Endothelial cell of umbilical vein (primary cell): ENCODE data around the gene POLR2L. TPM values are rescaled to one million over a fixed set of nuclear protein-coding genes. Genes with fewer than 3 reads are reported as not detected.

Experiments used
- BruUV-seq: library from RNA; stranded (reverse); fragments of 400-500 nt; replicated peaks from 2 replicates; lab custom pipeline; 2021; lab: Mats Ljungman, UMichigan
- CTCF ChIA-PET: fragments of 300-600, 350-600 bp; sonication (Branson Sonifier 250); formaldehyde crosslinking; loops from one replicate; lab custom pipeline; 2021; ENCODE audit warnings: antibody characterized with exemption, inconsistent platforms; lab: Charles Lee
- POLR2A ChIA-PET: fragments of 300-600, 350-600 bp; sonication (Branson Sonifier 250); formaldehyde crosslinking; loops from one replicate; lab custom pipeline; 2021; ENCODE audit warnings: antibody characterized with exemption, inconsistent platforms; lab: Charles Lee
- DNase-seq: peaks from one replicate; pipeline ENCODE4 v3.0.0-alpha.2; 2011; ENCODE audit warnings: low read depth, low spot score
- FAIRE-seq: peaks from 2 replicates; lab custom pipeline; 2011; peaks lifted over from hg19 to GRCh38; lab: Jason Lieb, UNC
- H2AFZ ChIP-seq: 2 replicates; pipeline ENCODE4 v1.6.0; 2012; ENCODE audit warnings: low read depth, low read length, control low read depth, inconsistent platforms
- H3K27ac ChIP-seq: 2 replicates; pipeline ENCODE4 v1.5.1; 2011; ENCODE audit warnings: low read depth, mild to moderate bottlenecking, control low read depth, low read length, moderate library complexity; ENCODE audit not compliant: insufficient read depth
- H3K27me3 ChIP-seq, 2 experiments: 2 replicates each; pipeline versions ENCODE4 v1.6.0 to v1.6.1; 2011; ENCODE audit warnings: low read length in 2 of 2, mixed read lengths in 1 of 2; ENCODE audit not compliant: control insufficient read depth in 2 of 2, insufficient read depth in 2 of 2
- H3K36me3 ChIP-seq, 2 experiments: 2 replicates in 1 of 2; 3 replicates in 1 of 2; pipeline ENCODE4 v1.5.1; 2011; ENCODE audit warnings: low read length in 2 of 2, mild to moderate bottlenecking in 1 of 2, moderate library complexity in 1 of 2; ENCODE audit not compliant: control insufficient read depth in 2 of 2, insufficient read depth in 2 of 2; ENCODE audit errors: extremely low read depth in 1 of 2
- H3K4me1 ChIP-seq: 3 replicates; pipeline ENCODE4 v1.5.1; 2011; ENCODE audit warnings: mild to moderate bottlenecking, low read length; ENCODE audit not compliant: control insufficient read depth, insufficient read depth; ENCODE audit errors: extremely low read depth
- H3K4me2 ChIP-seq: 2 replicates; pipeline ENCODE4 v1.6.1; 2011; ENCODE audit warnings: low read length, control low read depth, mixed read lengths; ENCODE audit not compliant: insufficient read depth
- H3K4me3 ChIP-seq, 3 experiments: fragments of 200-600 bp in 1 of 3; sonication (generic), shearing (Covaris generic) in 1 of 3; replicated peaks in 1 of 3; 2 replicates each; pipeline ENCODE4 v1.5.1; 2011 to 2016; ENCODE audit warnings: control low read depth in 3 of 3, low read length in 3 of 3, mild to moderate bottlenecking in 2 of 3, inconsistent platforms in 1 of 3, low read depth in 1 of 3, moderate library complexity in 1 of 3; ENCODE audit not compliant: insufficient read depth in 1 of 3
- H3K79me2 ChIP-seq: 2 replicates; pipeline ENCODE4 v1.6.0; 2012; ENCODE audit warnings: low read length, inconsistent platforms; ENCODE audit not compliant: control insufficient read depth, insufficient read depth
- H3K9ac ChIP-seq: replicated peaks from 2 replicates; pipeline ENCODE3; 2011; ENCODE audit warnings: low read length, control low read depth; ENCODE audit not compliant: insufficient read depth; ENCODE audit errors: extremely low read depth
- H3K9me1 ChIP-seq: replicated peaks from 3 replicates; pipeline ENCODE4 v1.6.0; 2011; ENCODE audit warnings: mild to moderate bottlenecking, low read length; ENCODE audit not compliant: control insufficient read depth, insufficient read depth; ENCODE audit errors: extremely low read depth
- H3K9me3 ChIP-seq: replicated peaks from 2 replicates; pipeline ENCODE4 v1.5.1; 2012; ENCODE audit warnings: low read length, inconsistent platforms; ENCODE audit not compliant: control insufficient read depth, insufficient read depth
- H4K20me1 ChIP-seq: replicated peaks from 2 replicates; pipeline ENCODE3; 2011; ENCODE audit warnings: mild to moderate bottlenecking, low read length; ENCODE audit not compliant: control insufficient read depth, insufficient read depth; ENCODE audit errors: extremely low read depth
- CTCF ChIP-seq, 2 donors: IDR thresholded peaks; 1 replicate in 1 of 2; 2 replicates in 1 of 2; pipeline ENCODE4 v1.5.1; 2011; ENCODE audit warnings: low read length in 2 of 2, mild to moderate bottlenecking in 2 of 2, moderate library complexity in 2 of 2, control low read depth in 1 of 2, inconsistent platforms in 1 of 2, low read depth in 1 of 2; ENCODE audit not compliant: insufficient read depth in 1 of 2; ENCODE audit errors: extremely low read depth in 1 of 2
- EZH2 ChIP-seq: IDR thresholded peaks from 2 replicates; pipeline ENCODE4 v1.6.1; 2012; ENCODE audit warnings: borderline replicate concordance, low read depth, mild to moderate bottlenecking, moderate library complexity, low read length, inconsistent platforms; ENCODE audit not compliant: severe bottlenecking
- FOS ChIP-seq: IDR thresholded peaks from 2 replicates; pipeline ENCODE4 v1.6.1; 2011; ENCODE audit warnings: mild to moderate bottlenecking, low read length, moderate library complexity, borderline replicate concordance; ENCODE audit not compliant: insufficient read depth
- GATA2 ChIP-seq: IDR thresholded peaks from 2 replicates; pipeline ENCODE4 v1.7.0; 2011; ENCODE audit warnings: low read depth, mild to moderate bottlenecking, moderate library complexity, mixed read lengths, low read length; ENCODE audit not compliant: insufficient read length, insufficient read depth
- JUN ChIP-seq: IDR thresholded peaks from 2 replicates; pipeline ENCODE4 v1.6.1; 2011; ENCODE audit warnings: borderline replicate concordance, low read depth; ENCODE audit not compliant: insufficient read length, insufficient read depth
- MAX ChIP-seq: IDR thresholded peaks from 2 replicates; pipeline ENCODE4 v1.6.1; 2011; ENCODE audit not compliant: insufficient read depth, insufficient read length
- MYC ChIP-seq: IDR thresholded peaks from one replicate; pipeline ENCODE4 v1.6.1; 2011; ENCODE audit warnings: mild to moderate bottlenecking, low read depth, low read length
- POLR2A ChIP-seq: IDR thresholded peaks from 2 replicates; pipeline ENCODE4 v1.6.1; 2012; ENCODE audit warnings: low read depth, mild to moderate bottlenecking, control low read depth, low read length
- POLR2AphosphoS5 ChIP-seq: IDR thresholded peaks from 2 replicates; pipeline ENCODE4 v1.6.1; 2012; ENCODE audit warnings: low read depth, mild to moderate bottlenecking, control low read depth, low read length, moderate library complexity; ENCODE audit not compliant: insufficient read depth
- dilution Hi-C: fragments of 300-500 bp; cut with MboI; formaldehyde crosslinking; loops from one replicate; pipeline ENCODE4 v1.15.0; 2019; ENCODE audit warnings: low sequenced_read_pairs; ENCODE audit not compliant: extremely low pct_ligation_motif_present
- intact Hi-C: fragments of 100-400 bp; cut with micrococcal nuclease; formaldehyde crosslinking; loops from one replicate; pipeline ENCODE4 v1.10.0; 2022
- polyA plus RNA-seq, 4 experiments: library from polyadenylated mRNA; depleted of rRNA in 3 of 4; stranded (reverse) in 3 of 4; unstranded in 1 of 4; fragments of >200 nt; gene quantifications; 2 replicates each; pipeline versions ENCODE4 v1.2.1 to v1.2.3, GENCODE V29; 2011 to 2012; ENCODE audit warnings: missing spikeins in 1 of 4
- total RNA-seq: library from RNA; stranded (reverse); gene quantifications from 2 replicates; pipeline ENCODE4 v1.2.3, GENCODE V29; 2021

Gene POLR2L
- total and polyA plus RNA-seq, 2 donors (not counting 3 experiments of a cell fraction or from before 2014, with no cell fraction given) = 146 to 259 TPM

- Histone ChIP-seq H3K27ac (no peak overlapping the region), H3K36me3 (no peaks in the 10 kb centered on the region), H3K4me3 (peak overlapping the region; percentile 24 to 47 (median 37)), H3K79me2 (peaks cover 13% of the 10 kb centered on the region), H3K9me3 (no peaks in the 10 kb centered on the region), H3K27me3 (no peaks in the 10 kb centered on the region), H4K20me1 (no peaks in the 10 kb centered on the region), H3K9me1 (no peaks in the 10 kb centered on the region), H3K4me2 (peak overlapping the region; percentile 42), H3K9ac (no peak overlapping the region), H2AFZ (no peak overlapping the region), H3K4me1 (peaks cover 26% of the 10 kb centered on the region)
- DNase-seq (peak; percentile 28), FAIRE-seq (no peak)
- BruUV-seq = no TSS peak
- TF ChIP-seq POLR2AphosphoS5 = no peak
- TF ChIP-seq EZH2 = no peak
- TF ChIP-seq MYC = no peak
- no peak for TF ChIP-seq FOS
- TF ChIP-seq POLR2A = no peak
- TF ChIP-seq MAX = no peak
- TF ChIP-seq JUN = no peak
- no peak for TF ChIP-seq GATA2
- TF ChIP-seq CTCF (IDR thresholded peaks at IDR 0.05; ENCODE audit: extremely low read depth in 1 of 2, insufficient read depth in 1 of 2, low read depth in 1 of 2, low read length in 2 of 2) = no peak
- dilution Hi-C loops = no loop called here
- POLR2A ChIA-PET = no interaction called here
- CTCF ChIA-PET = interaction anchor here (0.8 to 3.3 kb wide), 8 partner anchors 18 to 206 kb away, joined by 3 to 46 read pairs (median 5); no protein-coding TSS in a partner anchor
- intact Hi-C loops = loop anchor here (1.0 to 5.0 kb wide), 2 partner anchors 49 to 128 kb away; no protein-coding TSS in a partner anchor
These were observed 6.9 kb upstream of the POLR2L start for GRCh38 chr11:849104-849824.
